A549 treated with CpdA at 1 μM for 4 hours (cell line): ENCODE data around the gene DDX25. TPM values are rescaled to one million over a fixed set of nuclear protein-coding genes. Genes with fewer than 3 reads are reported as not detected.

Source experiments
- total RNA-seq: library from RNA; stranded (reverse); fragments of 200-300 nt; extraction: Qiagen RNA extraction; gene quantifications from 5 replicates; pipeline ENCODE4 v1.2.3, GENCODE V29; 2022; ENCODE audit warnings: low read depth

The DDX25 gene
- 0.02 to 0.05 TPM in 2 of 5 replicates, not detected in the others for total RNA-seq

DNA sequence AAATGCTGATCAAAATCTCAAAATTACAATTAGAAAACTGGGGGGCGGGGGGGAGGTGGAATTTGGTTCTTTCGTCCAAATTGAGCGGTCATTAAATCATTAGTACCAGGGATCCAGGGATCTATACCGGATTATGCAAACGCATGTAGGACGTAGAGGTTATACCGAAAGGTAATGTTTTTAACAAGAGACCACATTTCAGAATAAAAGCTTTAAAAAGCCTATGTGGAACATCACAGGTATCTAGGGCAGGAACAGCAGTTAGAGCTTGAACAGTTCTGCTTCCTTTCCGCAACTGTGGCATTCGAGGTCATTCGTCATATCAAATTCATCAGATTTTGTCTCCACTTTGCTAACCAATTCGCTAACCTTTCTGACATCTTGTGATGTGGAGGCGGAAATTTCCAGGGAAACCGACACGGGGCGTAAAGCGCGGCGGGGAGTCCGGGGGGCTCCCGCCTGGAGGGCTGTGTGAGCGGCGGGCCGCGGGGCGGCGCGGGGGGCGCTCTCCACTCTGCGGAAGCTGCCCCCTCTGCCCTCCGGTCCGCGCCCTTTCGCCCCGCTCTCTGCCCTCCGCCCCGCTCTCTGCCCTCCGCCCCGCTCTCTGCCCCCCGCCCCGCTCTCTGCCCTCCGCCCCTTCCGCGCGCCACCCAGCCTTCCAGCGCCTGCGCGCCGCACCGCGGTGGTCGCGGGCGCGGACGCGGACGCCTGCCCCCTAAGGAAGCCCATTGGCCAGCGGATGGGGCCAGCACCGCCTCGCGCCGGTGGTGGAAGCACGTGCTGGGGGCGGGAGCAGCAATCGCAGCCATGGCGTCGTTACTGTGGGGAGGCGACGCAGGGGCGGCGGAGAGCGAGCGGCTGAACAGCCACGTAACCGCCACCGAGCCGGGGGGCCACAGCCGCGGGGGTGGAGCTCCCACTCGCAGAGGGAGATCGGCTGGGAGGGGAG, at the start of gene DDX25:
Gene DDX25 (plus strand): TSS at position 798 of the 949 bp plus-strand sequence. CDS start 10 bp downstream, at position 808.

GRCh38 chr11:125887373-125888324, 16.7 kb upstream of the DDX25 start, which contains the start of gene HYLS1:
TSS of gene HYLS1 (plus strand) at chr11:125887668. CDS start at chr11:125899369, 11,701 bp downstream.

DNA sequence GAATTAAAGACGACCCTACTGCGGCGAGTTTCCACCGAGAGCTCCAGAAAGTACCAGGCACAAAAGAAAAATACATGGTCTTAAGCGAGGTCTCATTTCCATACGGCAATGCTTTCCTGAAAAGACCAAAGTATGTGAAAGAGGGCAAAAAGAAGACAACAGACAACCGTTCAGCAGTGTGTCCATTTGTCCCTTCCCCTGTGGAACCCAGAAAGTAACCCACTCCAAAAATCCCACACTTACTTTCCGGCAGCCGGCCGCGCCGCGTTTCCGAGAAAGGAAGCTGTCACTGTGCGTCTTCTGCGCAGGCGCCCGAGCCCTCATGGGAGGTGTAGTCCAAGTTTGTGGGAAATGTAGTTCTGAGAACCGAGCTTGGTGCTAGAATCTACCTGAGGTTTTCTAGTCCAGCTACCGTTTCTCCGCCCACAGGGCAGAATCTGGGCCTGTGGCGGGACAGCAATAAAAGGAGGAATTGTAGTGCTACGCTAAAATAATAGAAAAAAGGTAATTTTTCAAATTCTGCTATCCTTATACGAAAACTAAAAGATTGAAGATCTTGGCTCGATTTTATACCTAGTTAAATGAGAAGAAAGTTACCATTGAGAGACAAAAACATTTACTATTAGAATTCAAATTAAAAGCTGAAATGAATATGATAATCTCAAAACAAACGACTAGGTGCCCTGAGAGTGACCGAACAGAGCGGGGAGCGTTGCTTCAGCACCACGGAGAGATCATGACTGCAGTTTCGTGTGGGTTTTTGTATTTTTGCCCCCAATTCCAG, 1.2 kb upstream of the DDX25 start, which contains the start of gene PUS3:
Gene PUS3 (minus strand): TSS at position 280 of the 784 bp plus-strand sequence. CDS start 6,922 bp downstream, outside the sequence.

GRCh38 chr11:125945797-125946520, 41.7 kb downstream of the DDX25 start, which contains the start of gene VSIG10L2:
TSS of gene VSIG10L2 (plus strand) at chr11:125946044. CDS start at chr11:125946056, 12 bp downstream.

Other genes with a start within 250 kb of the DDX25 start
- not detected in 5 replicates for gene ACRV1, start 223.7 kb upstream of the DDX25 start, total RNA-seq
- not detected in 5 replicates for gene PATE1, start 158.2 kb upstream of the DDX25 start, total RNA-seq
- gene PATE2, start 125.7 kb upstream of the DDX25 start, total RNA-seq, result 0.02 TPM in 1 of 5 replicates, not detected in the others
- not detected in 5 replicates for gene PATE3, start 116.4 kb upstream of the DDX25 start, total RNA-seq
- gene PATE4, start 71.2 kb upstream of the DDX25 start, total RNA-seq, result not detected in 5 replicates
- gene HYLS1, start 16.8 kb upstream of the DDX25 start, total RNA-seq, result 15.8 to 17.6 TPM (median 16.2 TPM) in 5 replicates
- gene PUS3, start 1.3 kb upstream of the DDX25 start, total RNA-seq, result 6.6 to 14.5 TPM (median 7.6 TPM) in 5 replicates
- gene VSIG10L2, start 41.5 kb downstream of the DDX25 start, total RNA-seq, result not detected in 5 replicates
- 2.0 to 3.7 TPM (median 2.8 TPM) in 5 replicates for gene CDON, start 158.4 kb downstream of the DDX25 start, total RNA-seq